ACC112 (cell line): ENCODE data around the gene B3GLCT.

Experiments used
- H2AFZ ChIP-seq: fragments of 200-600 bp; sonication (generic); one replicate; pipeline ENCODE4 v1.6.0; 2017; ENCODE audit warnings: antibody characterized with exemption, low read length; ENCODE audit not compliant: unreplicated experiment
- H3K27ac ChIP-seq: fragments of 200-600 bp; sonication (generic); 2 replicates; pipeline ENCODE4 v1.5.1; 2014; ENCODE audit warnings: low read depth, mild to moderate bottlenecking, antibody characterized with exemption, low read length, moderate library complexity
- H3K27me3 ChIP-seq: fragments of 200-600 bp; sonication (generic); 2 replicates; pipeline ENCODE4 v1.6.1; 2014; ENCODE audit warnings: mild to moderate bottlenecking, antibody characterized with exemption, low read length, moderate library complexity, mixed read lengths; ENCODE audit not compliant: insufficient read depth
- H3K36me3 ChIP-seq: fragments of 200-600 bp; sonication (generic); 2 replicates; pipeline ENCODE4 v1.6.1; 2016; ENCODE audit warnings: mild to moderate bottlenecking, antibody characterized with exemption, low read length, moderate library complexity, mixed read lengths; ENCODE audit not compliant: insufficient read depth
- H3K4me1 ChIP-seq: fragments of 200-600 bp; sonication (generic); one replicate; pipeline ENCODE4 v1.6.1; 2016; ENCODE audit warnings: low read length, mixed read lengths; ENCODE audit not compliant: insufficient read depth, unreplicated experiment, control insufficient read depth
- H3K4me3 ChIP-seq: fragments of 200-600 bp; sonication (generic); 2 replicates; pipeline ENCODE4 v1.5.1; 2014; ENCODE audit warnings: mild to moderate bottlenecking, low read depth, low read length
- H3K79me2 ChIP-seq: fragments of 200-600 bp; sonication (generic); one replicate; pipeline ENCODE4 v1.6.0; 2016; ENCODE audit warnings: low read length; ENCODE audit not compliant: control insufficient read depth, unreplicated experiment, insufficient read depth

The B3GLCT gene

DNA sequence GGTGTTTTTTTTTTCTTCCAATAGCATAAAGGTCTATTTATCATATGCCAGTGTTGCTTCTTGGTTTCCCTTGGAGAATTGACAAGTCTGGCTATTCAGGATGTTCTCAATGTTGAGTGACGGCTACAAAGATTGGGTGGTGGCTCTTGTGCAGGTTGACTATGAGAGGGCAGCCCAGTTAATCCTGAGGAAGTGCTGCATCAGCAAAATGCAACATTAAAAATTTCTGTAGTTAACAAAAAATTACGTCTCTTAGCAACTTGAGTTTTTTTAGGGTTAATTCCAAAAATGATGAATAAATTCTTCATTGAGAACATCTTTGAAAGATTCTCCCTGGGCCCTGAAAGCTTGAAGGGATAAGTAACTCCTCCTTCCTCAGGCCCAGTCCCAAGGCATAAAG, 147.1 kb downstream of the B3GLCT start:
- Histone ChIP-seq H3K4me1 (no peaks in the 10 kb centered on the region), H3K79me2 (no peaks in the 10 kb centered on the region), H2AFZ (no peak overlapping the region), H3K36me3 (no peaks in the 10 kb centered on the region), H3K27ac (no peak overlapping the region), H3K4me3 (no peak overlapping the region), H3K27me3 (peaks cover 27% of the 10 kb centered on the region)

DNA sequence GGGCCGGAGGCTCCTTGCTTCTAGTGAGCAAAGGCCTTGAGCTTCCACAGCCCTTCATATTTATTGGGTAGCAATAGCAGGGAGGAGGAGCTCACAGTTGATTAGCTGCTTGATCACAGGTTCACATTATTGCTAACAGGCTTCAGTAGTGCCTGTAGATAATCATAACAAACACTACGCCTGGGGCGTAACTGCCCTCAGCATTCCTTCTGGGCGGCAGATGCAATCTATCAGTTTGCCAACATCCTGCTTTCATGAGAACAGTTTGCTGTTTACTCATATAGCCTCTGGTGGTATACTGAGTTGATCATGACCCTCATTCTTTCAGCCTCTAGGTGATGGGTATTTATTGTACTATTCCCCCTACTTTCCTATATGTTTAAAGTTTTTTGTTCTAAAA, 149.4 kb downstream of the B3GLCT start:
- no peaks in the 10 kb centered on the region for H3K4me1 ChIP-seq
- H3K36me3 ChIP-seq = no peaks in the 10 kb centered on the region
- no peak overlapping the region for H3K4me3 ChIP-seq
- no peak overlapping the region for H2AFZ ChIP-seq
- H3K79me2 ChIP-seq = no peaks in the 10 kb centered on the region
- no peak overlapping the region for H3K27ac ChIP-seq
- peaks cover 48% of the 10 kb centered on the region for H3K27me3 ChIP-seq

DNA sequence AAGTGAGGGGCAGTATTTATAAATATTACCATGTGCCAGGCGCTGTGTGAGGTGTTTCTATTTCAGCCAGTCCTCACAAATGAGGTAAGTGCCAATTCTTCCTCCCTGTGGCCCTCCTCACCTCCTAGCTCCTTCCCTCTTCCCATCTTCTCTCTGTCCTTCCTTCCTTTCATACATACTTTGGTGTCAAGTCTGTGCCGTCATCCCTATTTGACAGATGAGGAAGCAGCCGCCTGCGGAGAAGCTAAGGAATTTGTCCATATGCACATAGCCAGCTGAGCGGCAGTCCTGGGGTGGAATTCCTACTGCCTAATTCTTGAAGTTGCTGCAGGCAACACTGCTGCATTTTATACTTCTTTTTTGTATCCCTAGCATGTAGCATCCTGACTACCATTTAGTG, 150.8 kb downstream of the B3GLCT start:
- Histone ChIP-seq H2AFZ (no peak overlapping the region), H3K27me3 (peaks cover 57% of the 10 kb centered on the region), H3K4me3 (no peak overlapping the region), H3K36me3 (no peaks in the 10 kb centered on the region), H3K4me1 (no peaks in the 10 kb centered on the region), H3K27ac (no peak overlapping the region), H3K79me2 (no peaks in the 10 kb centered on the region)

DNA sequence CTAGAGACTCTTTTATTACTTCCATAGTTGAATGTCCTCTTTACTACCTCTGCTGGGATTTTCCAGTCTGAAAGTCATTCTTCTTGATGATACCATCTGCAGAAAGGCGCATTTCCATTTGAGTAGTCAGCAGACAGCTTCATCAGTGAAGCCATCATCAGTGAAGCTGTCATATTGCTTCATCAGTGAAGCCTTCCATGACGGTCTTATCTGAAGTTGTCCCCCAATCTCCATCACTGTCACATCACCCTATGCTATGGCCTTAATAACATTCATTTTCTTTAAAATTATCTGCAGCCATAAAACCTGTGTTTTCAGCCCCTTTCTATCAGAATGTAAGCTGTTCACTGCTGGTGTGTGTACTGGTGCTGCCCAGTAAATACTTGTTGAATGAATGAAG, 151.6 kb downstream of the B3GLCT start:
- peaks cover 59% of the 10 kb centered on the region for H3K27me3 ChIP-seq
- no peaks in the 10 kb centered on the region for H3K79me2 ChIP-seq
- no peak overlapping the region for H2AFZ ChIP-seq
- H3K27ac ChIP-seq = no peak overlapping the region
- H3K4me3 ChIP-seq = no peak overlapping the region
- H3K36me3 ChIP-seq = no peaks in the 10 kb centered on the region
- H3K4me1 ChIP-seq = no peaks in the 10 kb centered on the region

DNA sequence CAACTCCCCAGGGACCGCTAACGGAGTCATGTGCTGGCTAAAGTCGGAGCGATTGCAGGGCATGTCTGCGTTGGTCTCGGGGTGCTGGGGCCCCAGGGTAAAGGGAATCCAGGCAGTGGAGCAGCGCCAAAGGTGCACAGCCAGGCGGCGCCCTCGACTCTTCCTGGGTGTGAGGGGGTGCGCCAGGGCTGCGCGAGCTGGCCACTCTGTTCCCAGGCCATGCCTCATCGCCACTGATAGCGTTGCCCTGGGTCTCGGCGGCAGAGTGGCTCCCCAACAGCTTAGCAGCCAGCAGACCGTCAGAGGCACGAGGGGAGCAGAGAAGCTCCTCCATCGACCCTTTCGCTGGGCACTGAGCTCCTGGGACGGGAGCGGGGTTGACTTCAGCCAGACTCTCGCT, 152.7 kb downstream of the B3GLCT start:
- Histone ChIP-seq H3K27ac (no peak overlapping the region), H3K79me2 (no peaks in the 10 kb centered on the region), H2AFZ (no peak overlapping the region), H3K4me3 (no peak overlapping the region), H3K27me3 (peaks cover 70% of the 10 kb centered on the region), H3K36me3 (no peaks in the 10 kb centered on the region), H3K4me1 (no peaks in the 10 kb centered on the region)

DNA sequence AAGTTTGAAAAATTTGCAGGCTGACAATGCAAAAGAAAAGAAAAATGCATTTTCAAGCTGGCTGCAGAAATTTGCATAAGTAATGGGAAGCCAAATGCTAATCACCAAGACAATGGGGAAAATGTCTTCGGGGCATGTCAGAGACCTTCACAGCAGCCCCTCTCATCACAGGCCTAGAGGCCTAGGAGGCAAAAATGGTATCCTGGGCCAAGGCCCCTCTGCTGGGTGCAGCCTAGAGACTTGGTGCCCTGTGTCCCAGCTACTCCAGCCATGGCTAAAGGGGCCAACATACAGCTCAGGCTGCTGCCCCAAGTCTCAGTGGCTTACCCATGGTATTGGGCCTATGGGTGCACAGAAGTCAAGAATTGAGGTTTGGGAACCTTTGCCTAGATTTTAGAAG, 155.2 kb downstream of the B3GLCT start:
- no peak overlapping the region for H2AFZ ChIP-seq
- H3K79me2 ChIP-seq = no peaks in the 10 kb centered on the region
- H3K4me3 ChIP-seq = no peak overlapping the region
- H3K27ac ChIP-seq = no peak overlapping the region
- no peaks in the 10 kb centered on the region for H3K4me1 ChIP-seq
- peaks cover 87% of the 10 kb centered on the region for H3K27me3 ChIP-seq
- H3K36me3 ChIP-seq = no peaks in the 10 kb centered on the region

DNA sequence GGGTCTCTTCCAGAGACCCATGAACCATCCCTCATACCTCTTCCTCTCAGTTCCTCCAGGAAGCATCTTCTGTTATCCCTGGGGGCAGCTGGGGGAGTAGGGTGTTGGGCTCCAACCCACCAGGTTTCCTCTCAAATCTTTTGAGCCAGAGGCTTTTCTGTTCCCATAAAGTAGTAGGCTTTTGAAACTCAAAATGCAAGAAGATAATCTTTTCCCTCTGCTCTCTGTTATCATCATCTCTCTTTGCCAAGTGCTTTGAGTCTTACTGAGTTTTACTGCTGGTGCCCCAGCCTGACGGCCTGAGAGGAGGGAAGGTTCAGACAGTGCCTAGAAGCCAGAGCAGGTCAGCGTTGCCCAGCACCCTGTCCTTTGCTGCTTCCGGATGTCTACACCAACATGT, 157.2 kb downstream of the B3GLCT start:
- H3K4me3 ChIP-seq = no peak overlapping the region
- no peaks in the 10 kb centered on the region for H3K4me1 ChIP-seq
- H3K36me3 ChIP-seq = no peaks in the 10 kb centered on the region
- no peaks in the 10 kb centered on the region for H3K79me2 ChIP-seq
- H3K27me3 ChIP-seq = peaks cover 77% of the 10 kb centered on the region
- no peak overlapping the region for H3K27ac ChIP-seq
- no peak overlapping the region for H2AFZ ChIP-seq

DNA sequence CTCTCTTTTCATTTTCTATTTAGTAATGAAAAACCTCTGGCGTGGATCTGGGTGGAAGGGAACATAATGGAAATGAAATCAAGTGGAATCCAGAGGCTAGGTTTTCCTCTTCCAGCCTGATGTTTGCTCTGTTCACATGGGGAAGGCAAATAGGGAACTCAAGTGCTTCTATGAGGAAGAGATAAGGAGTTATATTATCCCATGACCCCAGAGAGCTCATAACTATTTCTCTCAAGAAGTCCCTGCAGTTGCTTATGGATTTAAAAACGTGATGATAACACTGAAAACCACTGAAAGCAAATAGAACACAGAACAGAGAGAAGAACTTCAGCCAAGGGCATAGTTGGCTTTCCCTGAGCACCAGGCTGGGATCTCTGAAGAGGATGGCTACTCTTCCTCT, 157.8 kb downstream of the B3GLCT start:
- H2AFZ ChIP-seq = no peak overlapping the region
- H3K79me2 ChIP-seq = no peaks in the 10 kb centered on the region
- no peaks in the 10 kb centered on the region for H3K4me1 ChIP-seq
- peaks cover 71% of the 10 kb centered on the region for H3K27me3 ChIP-seq
- H3K27ac ChIP-seq = no peak overlapping the region
- H3K36me3 ChIP-seq = no peaks in the 10 kb centered on the region
- no peak overlapping the region for H3K4me3 ChIP-seq

DNA sequence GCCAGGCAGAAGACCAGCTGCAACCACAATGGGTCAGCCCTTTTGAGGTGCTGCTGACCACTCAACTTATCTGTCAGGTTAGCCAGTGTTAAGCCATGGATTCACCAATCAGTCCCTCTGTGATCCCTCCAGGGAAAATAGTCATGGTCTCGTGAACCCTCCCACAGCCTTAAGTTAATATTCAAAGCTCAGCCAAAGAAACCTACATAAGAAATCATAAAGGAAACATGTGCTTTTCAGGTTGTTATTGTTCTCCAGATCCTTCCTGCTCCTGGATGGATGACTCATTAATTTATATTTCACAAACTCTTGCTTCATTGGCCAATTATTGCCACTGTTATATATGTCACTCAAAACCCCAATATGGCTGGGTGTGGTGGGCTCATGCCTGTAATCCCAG, 161.9 kb downstream of the B3GLCT start:
- no peak overlapping the region for H3K4me3 ChIP-seq
- no peaks in the 10 kb centered on the region for H3K4me1 ChIP-seq
- H2AFZ ChIP-seq = no peak overlapping the region
- no peak overlapping the region for H3K27ac ChIP-seq
- H3K79me2 ChIP-seq = no peaks in the 10 kb centered on the region
- no peaks in the 10 kb centered on the region for H3K36me3 ChIP-seq
- H3K27me3 ChIP-seq = peaks cover 43% of the 10 kb centered on the region

DNA sequence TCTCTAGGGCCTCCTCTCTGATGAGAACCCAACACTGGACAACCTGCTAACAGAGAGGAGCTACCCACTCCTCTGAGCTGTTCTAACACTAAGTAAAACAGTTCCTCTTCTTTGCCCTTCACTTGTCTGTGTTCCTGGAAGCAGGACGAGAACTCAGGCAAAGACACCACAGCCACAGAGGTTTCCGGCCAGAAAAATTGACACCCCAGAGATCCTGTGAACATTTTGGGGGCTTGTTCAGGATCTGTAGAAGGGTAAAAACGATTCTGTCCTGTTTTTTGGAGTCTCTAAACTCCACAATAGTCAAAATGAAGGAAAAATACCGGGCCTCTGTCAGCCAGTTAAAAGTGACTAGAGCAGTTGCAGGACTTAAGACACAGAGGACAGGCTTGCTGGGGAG, 165.9 kb downstream of the B3GLCT start:
- no peaks in the 10 kb centered on the region for H3K4me1 ChIP-seq
- H3K27me3 ChIP-seq = peaks cover 16% of the 10 kb centered on the region; the same call in 1 of the 2 replicates
- no peaks in the 10 kb centered on the region for H3K36me3 ChIP-seq
- H3K4me3 ChIP-seq = no peak overlapping the region
- H2AFZ ChIP-seq = no peak overlapping the region
- H3K27ac ChIP-seq = no peak overlapping the region
- H3K79me2 ChIP-seq = no peaks in the 10 kb centered on the region

DNA sequence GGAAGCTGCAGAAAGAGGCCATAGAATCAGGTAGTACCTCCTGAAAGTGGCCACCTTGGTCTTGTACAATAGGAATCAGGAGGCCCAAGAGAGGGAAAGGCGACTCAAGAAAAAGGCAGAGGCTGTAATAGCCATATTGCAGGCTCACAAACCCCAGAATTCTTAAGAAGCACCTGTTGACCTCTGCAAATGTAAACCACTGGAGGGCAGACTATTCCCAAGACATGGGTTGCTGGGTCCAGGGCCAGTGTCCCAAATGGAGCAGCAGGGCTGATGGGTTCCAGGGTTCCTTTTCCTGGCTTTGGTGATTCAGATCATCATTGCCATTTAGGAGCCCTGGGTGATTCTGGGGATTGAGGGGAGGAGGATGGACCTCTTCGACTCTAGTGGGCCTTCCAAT, 167.6 kb downstream of the B3GLCT start:
- Histone ChIP-seq H3K27ac (no peak overlapping the region), H3K36me3 (no peaks in the 10 kb centered on the region), H2AFZ (no peak overlapping the region), H3K4me1 (no peaks in the 10 kb centered on the region), H3K79me2 (no peaks in the 10 kb centered on the region), H3K4me3 (no peak overlapping the region), H3K27me3 (peaks cover 25% of the 10 kb centered on the region)

DNA sequence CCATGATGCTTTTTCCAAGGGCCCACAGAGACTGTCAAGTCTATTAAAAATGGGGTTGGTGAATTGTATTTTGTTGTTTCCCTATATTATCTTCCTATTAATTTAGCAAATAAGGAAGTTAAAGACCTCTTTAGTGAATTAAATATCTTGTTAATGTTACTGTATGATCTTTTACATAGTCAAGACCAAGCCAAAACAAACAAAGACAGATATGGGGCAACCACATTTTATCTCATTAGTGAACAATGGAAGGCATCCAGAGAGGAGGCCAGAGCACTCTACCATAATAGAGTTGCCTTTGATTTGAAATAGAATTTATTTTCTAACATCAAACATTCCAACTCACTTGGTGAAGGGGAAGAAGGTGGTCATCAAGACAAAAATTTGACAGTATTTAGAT, 169.4 kb downstream of the B3GLCT start:
- no peaks in the 10 kb centered on the region for H3K36me3 ChIP-seq
- H2AFZ ChIP-seq = no peak overlapping the region
- H3K27me3 ChIP-seq = peaks cover 30% of the 10 kb centered on the region
- no peak overlapping the region for H3K4me3 ChIP-seq
- H3K4me1 ChIP-seq = no peaks in the 10 kb centered on the region
- no peaks in the 10 kb centered on the region for H3K79me2 ChIP-seq
- H3K27ac ChIP-seq = no peak overlapping the region
